Endothelial cell of umbilical vein (primary cell): Measurements from ENCODE around the gene RPL12. TPM values are rescaled to one million over a fixed set of nuclear protein-coding genes. Genes with fewer than 3 reads are reported as not detected.

Experiments
- BruUV-seq: library from RNA; stranded (reverse); fragments of 400-500 nt; replicated peaks from 2 replicates; lab custom pipeline; 2021; lab: Mats Ljungman, UMichigan
- CTCF ChIA-PET: fragments of 300-600, 350-600 bp; sonication (Branson Sonifier 250); formaldehyde crosslinking; loops from one replicate; lab custom pipeline; 2021; ENCODE audit warnings: antibody characterized with exemption, inconsistent platforms; lab: Charles Lee
- POLR2A ChIA-PET: fragments of 300-600, 350-600 bp; sonication (Branson Sonifier 250); formaldehyde crosslinking; loops from one replicate; lab custom pipeline; 2021; ENCODE audit warnings: antibody characterized with exemption, inconsistent platforms; lab: Charles Lee
- DNase-seq: peaks from one replicate; pipeline ENCODE4 v3.0.0-alpha.2; 2011; ENCODE audit warnings: low read depth, low spot score
- FAIRE-seq: peaks from 2 replicates; lab custom pipeline; 2011; peaks lifted over from hg19 to GRCh38; lab: Jason Lieb, UNC
- H2AFZ ChIP-seq: 2 replicates; pipeline ENCODE4 v1.6.0; 2012; ENCODE audit warnings: low read depth, low read length, control low read depth, inconsistent platforms
- H3K27ac ChIP-seq: 2 replicates; pipeline ENCODE4 v1.5.1; 2011; ENCODE audit warnings: low read depth, mild to moderate bottlenecking, control low read depth, low read length, moderate library complexity; ENCODE audit not compliant: insufficient read depth
- H3K27me3 ChIP-seq, 2 experiments: 2 replicates each; pipeline versions ENCODE4 v1.6.0 to v1.6.1; 2011; ENCODE audit warnings: low read length in 2 of 2, mixed read lengths in 1 of 2; ENCODE audit not compliant: control insufficient read depth in 2 of 2, insufficient read depth in 2 of 2
- H3K36me3 ChIP-seq, 2 experiments: 2 replicates in 1 of 2; 3 replicates in 1 of 2; pipeline ENCODE4 v1.5.1; 2011; ENCODE audit warnings: low read length in 2 of 2, mild to moderate bottlenecking in 1 of 2, moderate library complexity in 1 of 2; ENCODE audit not compliant: control insufficient read depth in 2 of 2, insufficient read depth in 2 of 2; ENCODE audit errors: extremely low read depth in 1 of 2
- H3K4me1 ChIP-seq: 3 replicates; pipeline ENCODE4 v1.5.1; 2011; ENCODE audit warnings: mild to moderate bottlenecking, low read length; ENCODE audit not compliant: control insufficient read depth, insufficient read depth; ENCODE audit errors: extremely low read depth
- H3K4me2 ChIP-seq: 2 replicates; pipeline ENCODE4 v1.6.1; 2011; ENCODE audit warnings: low read length, control low read depth, mixed read lengths; ENCODE audit not compliant: insufficient read depth
- H3K4me3 ChIP-seq, 3 experiments: fragments of 200-600 bp in 1 of 3; sonication (generic), shearing (Covaris generic) in 1 of 3; replicated peaks in 1 of 3; 2 replicates each; pipeline ENCODE4 v1.5.1; 2011 to 2016; ENCODE audit warnings: control low read depth in 3 of 3, low read length in 3 of 3, mild to moderate bottlenecking in 2 of 3, inconsistent platforms in 1 of 3, low read depth in 1 of 3, moderate library complexity in 1 of 3; ENCODE audit not compliant: insufficient read depth in 1 of 3
- H3K79me2 ChIP-seq: 2 replicates; pipeline ENCODE4 v1.6.0; 2012; ENCODE audit warnings: low read length, inconsistent platforms; ENCODE audit not compliant: control insufficient read depth, insufficient read depth
- H3K9ac ChIP-seq: replicated peaks from 2 replicates; pipeline ENCODE3; 2011; ENCODE audit warnings: low read length, control low read depth; ENCODE audit not compliant: insufficient read depth; ENCODE audit errors: extremely low read depth
- H3K9me1 ChIP-seq: replicated peaks from 3 replicates; pipeline ENCODE4 v1.6.0; 2011; ENCODE audit warnings: mild to moderate bottlenecking, low read length; ENCODE audit not compliant: control insufficient read depth, insufficient read depth; ENCODE audit errors: extremely low read depth
- H3K9me3 ChIP-seq: replicated peaks from 2 replicates; pipeline ENCODE4 v1.5.1; 2012; ENCODE audit warnings: low read length, inconsistent platforms; ENCODE audit not compliant: control insufficient read depth, insufficient read depth
- H4K20me1 ChIP-seq: replicated peaks from 2 replicates; pipeline ENCODE3; 2011; ENCODE audit warnings: mild to moderate bottlenecking, low read length; ENCODE audit not compliant: control insufficient read depth, insufficient read depth; ENCODE audit errors: extremely low read depth
- EZH2 ChIP-seq: IDR thresholded peaks from 2 replicates; pipeline ENCODE4 v1.6.1; 2012; ENCODE audit warnings: borderline replicate concordance, low read depth, mild to moderate bottlenecking, moderate library complexity, low read length, inconsistent platforms; ENCODE audit not compliant: severe bottlenecking
- FOS ChIP-seq: IDR thresholded peaks from 2 replicates; pipeline ENCODE4 v1.6.1; 2011; ENCODE audit warnings: mild to moderate bottlenecking, low read length, moderate library complexity, borderline replicate concordance; ENCODE audit not compliant: insufficient read depth
- GATA2 ChIP-seq: IDR thresholded peaks from 2 replicates; pipeline ENCODE4 v1.7.0; 2011; ENCODE audit warnings: low read depth, mild to moderate bottlenecking, moderate library complexity, mixed read lengths, low read length; ENCODE audit not compliant: insufficient read length, insufficient read depth
- JUN ChIP-seq: IDR thresholded peaks from 2 replicates; pipeline ENCODE4 v1.6.1; 2011; ENCODE audit warnings: borderline replicate concordance, low read depth; ENCODE audit not compliant: insufficient read length, insufficient read depth
- MYC ChIP-seq: IDR thresholded peaks from one replicate; pipeline ENCODE4 v1.6.1; 2011; ENCODE audit warnings: mild to moderate bottlenecking, low read depth, low read length
- POLR2A ChIP-seq: IDR thresholded peaks from 2 replicates; pipeline ENCODE4 v1.6.1; 2012; ENCODE audit warnings: low read depth, mild to moderate bottlenecking, control low read depth, low read length
- POLR2AphosphoS5 ChIP-seq: IDR thresholded peaks from 2 replicates; pipeline ENCODE4 v1.6.1; 2012; ENCODE audit warnings: low read depth, mild to moderate bottlenecking, control low read depth, low read length, moderate library complexity; ENCODE audit not compliant: insufficient read depth
- dilution Hi-C: fragments of 300-500 bp; cut with MboI; formaldehyde crosslinking; loops from one replicate; pipeline ENCODE4 v1.15.0; 2019; ENCODE audit warnings: low sequenced_read_pairs; ENCODE audit not compliant: extremely low pct_ligation_motif_present
- intact Hi-C: fragments of 100-400 bp; cut with micrococcal nuclease; formaldehyde crosslinking; loops from one replicate; pipeline ENCODE4 v1.10.0; 2022
- polyA plus RNA-seq, 4 experiments: library from polyadenylated mRNA; depleted of rRNA in 3 of 4; stranded (reverse) in 3 of 4; unstranded in 1 of 4; fragments of >200 nt; gene quantifications; 2 replicates each; pipeline versions ENCODE4 v1.2.1 to v1.2.3, GENCODE V29; 2011 to 2012; ENCODE audit warnings: missing spikeins in 1 of 4
- total RNA-seq: library from RNA; stranded (reverse); gene quantifications from 2 replicates; pipeline ENCODE4 v1.2.3, GENCODE V29; 2021
- TF ChIP-seq, protein P1 (sequence below): IDR thresholded peaks from 2 replicates; pipeline ENCODE4 v1.6.1; 2011; ENCODE audit not compliant: insufficient read depth, insufficient read length
- TF ChIP-seq, protein P2 (sequence below), 2 donors: IDR thresholded peaks; 1 replicate in 1 of 2; 2 replicates in 1 of 2; pipeline ENCODE4 v1.5.1; 2011; ENCODE audit warnings: low read length in 2 of 2, mild to moderate bottlenecking in 2 of 2, moderate library complexity in 2 of 2, control low read depth in 1 of 2, inconsistent platforms in 1 of 2, low read depth in 1 of 2; ENCODE audit not compliant: insufficient read depth in 1 of 2; ENCODE audit errors: extremely low read depth in 1 of 2

The RPL12 gene
- total and polyA plus RNA-seq, 2 donors (not counting 3 experiments of a cell fraction or from before 2014, with no cell fraction given): 1,231 to 3,007 TPM

DNA sequence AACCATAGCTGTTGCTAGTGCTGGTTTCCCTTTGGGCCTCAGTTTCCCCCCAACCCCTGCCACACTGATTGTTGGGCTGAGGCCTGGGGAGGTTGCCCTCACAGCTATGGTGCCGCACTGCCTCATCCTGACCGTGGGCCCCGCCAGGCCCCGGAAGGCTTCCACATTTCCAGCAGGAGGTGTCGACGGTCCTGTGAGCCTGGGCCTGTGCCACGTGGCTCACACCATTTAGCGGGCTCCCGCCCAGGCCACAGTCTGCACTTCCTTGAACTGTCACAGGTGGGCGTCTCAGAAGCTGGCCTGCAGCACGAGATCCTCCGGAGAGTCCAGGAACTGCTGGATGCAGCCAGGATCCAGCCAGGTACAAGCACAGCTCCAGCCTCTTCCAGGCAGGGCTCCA lies 45.8 kb upstream of the RPL12 start:
- H3K9ac ChIP-seq: no peak overlapping the region
- H2AFZ ChIP-seq: no peak overlapping the region
- DNase-seq: no peak
- POLR2A ChIA-PET: no interaction called here
- no peak for FAIRE-seq
- no peaks in the 10 kb centered on the region for H3K9me3 ChIP-seq
- H3K4me3 ChIP-seq: no peak overlapping the region
- CTCF ChIA-PET: no interaction called here
- H3K27ac ChIP-seq: no peak overlapping the region
- no TSS peak for BruUV-seq
- peaks cover 4 to 20% of the 10 kb centered on the region in 2 experiments for H3K36me3 ChIP-seq
- intact Hi-C loops (no loop called here), dilution Hi-C loops (no loop called here)
- no peaks in the 10 kb centered on the region for H3K27me3 ChIP-seq
- no peaks in the 10 kb centered on the region for H4K20me1 ChIP-seq
- no peaks in the 10 kb centered on the region for H3K79me2 ChIP-seq
- H3K9me1 ChIP-seq: no peaks in the 10 kb centered on the region
- H3K4me1 ChIP-seq: peaks cover 4% of the 10 kb centered on the region
- TF ChIP-seq, protein P1, sequence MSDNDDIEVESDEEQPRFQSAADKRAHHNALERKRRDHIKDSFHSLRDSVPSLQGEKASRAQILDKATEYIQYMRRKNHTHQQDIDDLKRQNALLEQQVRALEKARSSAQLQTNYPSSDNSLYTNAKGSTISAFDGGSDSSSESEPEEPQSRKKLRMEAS: no peak
- TF ChIP-seq, protein P2, sequence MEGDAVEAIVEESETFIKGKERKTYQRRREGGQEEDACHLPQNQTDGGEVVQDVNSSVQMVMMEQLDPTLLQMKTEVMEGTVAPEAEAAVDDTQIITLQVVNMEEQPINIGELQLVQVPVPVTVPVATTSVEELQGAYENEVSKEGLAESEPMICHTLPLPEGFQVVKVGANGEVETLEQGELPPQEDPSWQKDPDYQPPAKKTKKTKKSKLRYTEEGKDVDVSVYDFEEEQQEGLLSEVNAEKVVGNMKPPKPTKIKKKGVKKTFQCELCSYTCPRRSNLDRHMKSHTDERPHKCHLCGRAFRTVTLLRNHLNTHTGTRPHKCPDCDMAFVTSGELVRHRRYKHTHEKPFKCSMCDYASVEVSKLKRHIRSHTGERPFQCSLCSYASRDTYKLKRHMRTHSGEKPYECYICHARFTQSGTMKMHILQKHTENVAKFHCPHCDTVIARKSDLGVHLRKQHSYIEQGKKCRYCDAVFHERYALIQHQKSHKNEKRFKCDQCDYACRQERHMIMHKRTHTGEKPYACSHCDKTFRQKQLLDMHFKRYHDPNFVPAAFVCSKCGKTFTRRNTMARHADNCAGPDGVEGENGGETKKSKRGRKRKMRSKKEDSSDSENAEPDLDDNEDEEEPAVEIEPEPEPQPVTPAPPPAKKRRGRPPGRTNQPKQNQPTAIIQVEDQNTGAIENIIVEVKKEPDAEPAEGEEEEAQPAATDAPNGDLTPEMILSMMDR (IDR thresholded peaks at IDR 0.05; ENCODE audit: extremely low read depth in 1 of 2, insufficient read depth in 1 of 2, low read depth in 1 of 2, low read length in 2 of 2): no peak
- no peak for TF ChIP-seq POLR2AphosphoS5
- TF ChIP-seq JUN: no peak
- TF ChIP-seq GATA2: no peak
- TF ChIP-seq MYC: no peak
- no peak for TF ChIP-seq POLR2A
- TF ChIP-seq FOS: no peak
- no peak for TF ChIP-seq EZH2
- no peak overlapping the region for H3K4me2 ChIP-seq
